GM18870 (cell line): Measurements from ENCODE around the gene SBK2.
"Not testable (repeated sequence)": the region's sequence is repeated elsewhere in the genome, so short reads cannot be mapped to it uniquely, and the experiment has no call there.

ENCODE experiments used
- ATAC-seq: cut with Tn5 transposase; IDR thresholded peaks from one replicate; pipeline ENCODE4 v1.9.1; 2021; ENCODE audit warnings: moderate library complexity; ENCODE audit not compliant: unreplicated experiment

SBK2 gene

DNA sequence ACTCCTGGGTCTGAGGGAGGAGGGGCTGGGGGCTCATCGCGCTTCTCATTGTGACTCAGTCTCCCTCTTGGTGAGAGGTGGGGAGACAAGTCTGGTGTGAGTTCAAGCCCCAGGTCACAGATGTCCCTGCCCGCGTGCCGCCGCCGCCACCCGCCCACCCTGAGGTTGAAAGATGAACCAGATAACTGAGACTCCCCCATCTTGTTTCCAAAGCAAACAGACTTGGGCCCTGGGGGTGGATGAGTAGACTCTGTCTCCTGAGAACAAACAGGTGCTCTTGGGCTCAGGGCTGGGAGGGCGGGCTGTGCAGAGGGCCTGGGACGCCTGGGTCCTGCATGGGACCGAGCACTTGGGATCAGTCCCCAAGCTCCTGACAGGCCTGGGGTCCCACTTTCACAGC is 567 bp downstream of the SBK2 start:
- no peak for ATAC-seq

DNA sequence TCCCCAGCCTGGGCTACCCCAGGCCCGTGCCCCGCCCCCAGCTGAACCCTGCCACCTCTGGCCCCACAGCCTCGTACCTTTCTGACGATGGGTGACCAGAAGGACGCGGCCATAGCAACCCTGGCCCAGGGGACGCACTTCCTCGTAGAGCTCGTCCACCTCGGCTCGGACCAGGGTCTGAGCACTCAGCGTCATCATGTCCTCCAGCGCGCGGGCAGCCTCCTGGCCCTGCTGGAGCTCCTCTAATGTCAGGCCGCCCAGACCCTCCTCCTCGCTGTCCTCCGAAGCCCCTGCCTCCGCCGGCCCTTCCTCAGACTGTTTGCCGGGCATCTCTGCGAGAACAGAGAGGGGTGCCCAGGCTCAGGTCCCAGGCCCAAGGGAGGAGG is 975 bp downstream of the SBK2 start:
- no peak for ATAC-seq

DNA sequence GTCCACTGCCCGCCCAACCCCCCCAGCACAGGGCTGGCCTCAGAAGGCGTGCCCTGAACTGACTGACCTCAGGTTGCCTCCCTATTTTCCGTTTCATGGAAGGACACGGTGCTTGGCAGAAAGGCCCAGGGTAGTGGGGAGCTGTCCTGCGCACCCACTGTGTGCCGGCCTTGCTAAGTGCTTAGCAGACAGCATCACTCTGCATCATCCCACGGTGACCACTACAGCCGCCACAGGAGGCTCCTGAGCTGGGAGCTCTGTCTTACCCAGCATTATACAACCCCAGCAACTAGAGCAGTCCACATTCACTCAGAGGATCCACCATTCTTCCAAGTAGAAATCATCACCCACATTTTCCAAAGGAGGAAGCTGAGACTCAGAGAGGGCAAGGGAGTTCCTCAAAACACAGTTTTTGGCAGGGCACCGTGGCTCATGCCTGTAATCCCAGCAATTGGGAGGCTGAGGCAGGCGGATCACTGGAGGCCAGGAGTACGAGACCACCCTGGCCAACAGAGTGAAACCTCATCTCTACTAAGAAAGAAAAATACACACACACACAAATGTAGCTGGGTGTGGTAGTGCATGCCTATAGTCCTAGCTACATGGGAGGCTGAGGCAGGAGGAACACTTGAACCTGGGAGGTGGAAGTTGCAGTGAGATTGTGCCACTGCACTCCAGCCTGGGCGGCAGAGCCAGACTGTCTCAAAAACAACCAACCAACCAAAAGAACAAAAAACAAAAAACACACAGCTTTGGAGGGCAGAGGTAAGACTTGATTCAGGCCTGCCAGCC is 1.6 kb downstream of the SBK2 start:
- ATAC-seq, result no peak

DNA sequence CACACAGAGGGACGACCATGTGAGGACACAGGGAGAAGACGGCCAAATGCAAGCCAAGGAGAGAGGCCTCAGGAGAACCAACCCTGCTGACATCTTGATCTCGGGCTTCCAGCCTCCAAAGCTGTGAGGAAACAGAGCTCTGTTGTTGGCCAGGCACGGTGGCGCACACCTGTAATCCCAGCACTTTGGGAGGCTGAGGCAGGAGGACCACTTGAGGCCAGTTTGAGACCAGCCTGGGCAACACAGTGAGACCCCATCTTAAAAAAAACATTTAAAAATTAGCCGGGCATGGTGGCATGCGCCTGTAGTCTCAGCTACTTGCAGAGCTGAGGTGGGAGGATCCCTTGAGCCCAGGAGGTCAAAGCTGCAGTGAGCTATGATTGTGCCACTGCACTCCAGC is 2.7 kb downstream of the SBK2 start:
- ATAC-seq, result not testable (repeated sequence)

DNA sequence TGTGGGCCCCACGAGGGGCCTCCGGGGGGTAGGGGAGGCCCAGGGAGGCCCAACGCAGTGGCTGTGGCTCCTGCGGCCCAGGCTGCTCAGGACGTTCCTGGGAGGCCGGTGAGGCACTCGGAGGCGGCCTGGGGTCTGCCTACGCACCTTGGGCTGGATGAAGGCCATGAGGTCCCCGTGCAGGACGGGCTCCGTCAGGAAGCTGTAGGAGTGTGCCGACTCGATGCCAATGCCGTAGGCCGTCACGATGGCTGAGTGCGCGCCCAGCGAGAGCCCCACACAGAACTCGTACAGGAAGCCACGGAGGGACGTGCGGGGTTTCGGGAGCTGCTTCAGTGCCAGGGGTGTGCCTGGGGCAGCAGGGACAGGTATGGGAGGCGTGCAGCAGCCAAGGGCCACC is 5.9 kb downstream of the SBK2 start:
- ATAC-seq, result no peak

DNA sequence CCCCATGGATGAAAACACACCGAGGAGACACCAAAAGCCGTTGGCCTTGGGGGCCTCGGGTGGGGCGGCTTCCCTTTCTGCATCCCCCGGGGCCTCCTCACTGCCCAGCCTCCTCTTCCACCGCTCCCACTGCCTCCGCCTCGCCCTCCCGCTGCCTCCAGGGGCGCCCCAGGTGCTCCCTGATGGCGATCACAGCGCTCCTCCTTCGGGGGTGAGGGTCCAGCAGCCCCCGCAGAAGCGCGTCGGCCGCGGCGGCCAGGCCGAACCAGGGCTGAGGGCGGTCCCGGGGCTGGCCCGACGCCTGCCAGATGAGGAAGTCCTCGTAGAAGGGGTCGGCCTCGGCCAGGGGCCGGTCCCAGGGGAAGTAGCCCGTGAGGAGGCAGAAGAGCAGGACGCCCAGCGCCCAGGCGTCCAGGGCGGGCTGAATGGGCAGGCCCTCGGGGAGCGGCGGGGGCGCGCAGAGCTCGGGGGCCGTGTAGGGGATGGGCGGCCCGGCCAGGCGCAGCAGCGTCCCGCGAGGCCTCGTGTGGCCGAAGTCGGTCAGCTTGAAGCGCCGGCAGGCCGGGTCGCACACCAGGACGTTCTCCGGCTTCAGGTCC is 7.2 kb downstream of the SBK2 start:
- no peak for ATAC-seq

DNA sequence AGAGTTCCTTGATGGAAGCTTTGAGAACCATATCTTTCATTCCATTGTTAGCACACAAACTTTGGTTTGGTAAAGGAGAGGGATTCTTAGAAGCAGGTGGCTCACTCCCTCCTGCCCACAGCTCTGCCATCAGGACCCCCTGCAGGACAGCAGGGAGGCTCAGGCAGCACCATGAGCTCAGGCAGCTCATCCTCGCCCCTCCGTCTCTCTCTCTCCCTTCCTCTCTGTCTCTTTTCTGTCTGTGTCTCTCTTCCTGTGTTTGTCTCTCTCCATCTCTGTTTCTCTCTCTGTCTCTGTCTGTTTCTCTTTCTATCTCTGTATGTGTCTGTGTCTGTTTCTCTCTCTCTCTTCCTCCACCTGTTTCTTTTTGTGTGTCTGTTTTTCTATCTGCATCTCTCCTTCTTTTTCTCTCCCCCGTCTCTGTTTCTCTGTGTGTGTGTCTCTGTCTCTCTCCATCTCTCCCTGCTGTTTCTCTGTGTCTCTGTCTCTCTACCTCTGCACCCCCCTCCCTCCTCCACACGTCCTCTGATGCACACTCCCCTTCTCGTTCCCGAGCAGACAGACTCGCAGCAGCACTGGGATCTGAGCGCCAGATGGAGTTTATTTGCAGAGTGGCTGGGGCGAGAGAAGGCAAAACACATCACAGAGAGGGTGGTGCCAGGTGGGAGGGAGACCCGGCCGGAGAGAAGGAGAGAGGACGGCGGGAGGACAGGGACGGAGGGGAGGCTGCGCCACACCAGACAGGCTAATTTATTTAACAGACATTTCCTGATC is 8.7 kb downstream of the SBK2 start:
- no peak for ATAC-seq

DNA sequence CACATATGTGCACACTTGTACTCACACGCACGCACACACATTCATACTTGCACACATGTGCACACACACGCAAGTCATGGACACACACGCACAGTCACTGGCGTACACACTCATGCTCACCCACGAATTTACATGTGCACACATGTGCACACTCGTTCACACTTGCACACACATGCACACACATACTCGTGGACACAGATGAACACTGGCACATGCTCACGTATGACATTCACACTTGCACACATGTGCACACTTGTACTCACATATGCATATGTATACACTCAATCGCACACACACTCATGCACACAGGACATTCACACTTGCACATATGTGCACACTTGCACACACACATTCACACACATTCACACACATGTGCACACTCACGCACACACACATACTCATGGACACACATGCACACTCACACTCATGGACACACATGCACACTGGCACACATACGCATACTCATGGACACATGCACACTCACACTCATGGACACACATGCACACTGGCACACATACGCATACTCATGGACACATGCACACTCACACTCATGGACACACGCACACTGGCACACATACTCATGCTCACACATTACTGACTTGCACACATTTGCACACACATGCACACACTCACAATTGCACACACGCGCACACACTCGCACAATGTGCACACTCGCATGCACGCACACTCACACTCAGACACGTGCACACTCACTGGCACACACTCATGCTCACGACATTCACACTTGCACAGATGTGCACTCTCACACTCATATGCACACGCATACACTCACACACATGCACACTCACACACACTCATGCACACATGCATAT is 9.5 kb downstream of the SBK2 start:
- no peak for ATAC-seq

DNA sequence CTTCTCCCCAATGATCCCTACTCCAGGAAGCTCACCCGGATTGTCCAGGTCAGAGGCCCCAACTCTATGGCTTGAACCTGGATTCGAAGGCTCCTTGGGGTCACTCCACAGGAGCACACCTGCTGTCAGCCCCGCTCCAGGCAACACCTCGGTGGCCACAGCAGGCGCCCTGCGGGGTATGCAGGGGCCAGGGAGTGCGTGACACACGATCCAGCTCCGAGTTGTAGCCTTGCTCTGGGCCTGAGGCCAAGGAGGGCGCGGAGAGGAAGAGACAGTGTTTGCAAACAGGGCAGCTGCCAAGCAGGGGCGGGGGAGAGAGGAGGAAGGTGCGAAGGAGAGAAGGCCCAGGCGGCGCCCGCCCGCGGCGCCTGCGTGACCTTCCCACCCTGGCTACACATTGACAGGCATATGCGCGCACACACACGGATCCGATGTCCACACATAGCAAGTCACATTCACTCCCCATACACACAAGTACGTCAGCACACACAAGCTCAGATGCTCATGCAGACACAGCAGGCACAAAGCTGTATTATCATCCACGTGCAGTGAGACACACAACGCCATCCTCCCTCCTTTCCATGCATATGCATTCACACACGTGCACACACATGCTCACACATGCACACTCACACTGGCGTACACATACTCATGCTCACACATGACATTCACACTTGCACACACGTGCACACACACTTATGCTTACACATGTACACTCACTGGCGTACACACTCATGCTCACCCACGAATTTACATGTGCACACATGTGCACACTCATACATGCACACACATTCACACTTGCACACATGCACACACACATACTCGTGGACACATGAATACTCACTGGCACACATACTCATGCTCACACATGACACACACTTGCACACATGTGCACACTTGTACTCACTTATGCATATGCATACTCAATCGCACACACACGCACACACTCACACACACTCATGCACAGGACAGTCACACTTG is 10.4 kb downstream of the SBK2 start:
- no peak for ATAC-seq

DNA sequence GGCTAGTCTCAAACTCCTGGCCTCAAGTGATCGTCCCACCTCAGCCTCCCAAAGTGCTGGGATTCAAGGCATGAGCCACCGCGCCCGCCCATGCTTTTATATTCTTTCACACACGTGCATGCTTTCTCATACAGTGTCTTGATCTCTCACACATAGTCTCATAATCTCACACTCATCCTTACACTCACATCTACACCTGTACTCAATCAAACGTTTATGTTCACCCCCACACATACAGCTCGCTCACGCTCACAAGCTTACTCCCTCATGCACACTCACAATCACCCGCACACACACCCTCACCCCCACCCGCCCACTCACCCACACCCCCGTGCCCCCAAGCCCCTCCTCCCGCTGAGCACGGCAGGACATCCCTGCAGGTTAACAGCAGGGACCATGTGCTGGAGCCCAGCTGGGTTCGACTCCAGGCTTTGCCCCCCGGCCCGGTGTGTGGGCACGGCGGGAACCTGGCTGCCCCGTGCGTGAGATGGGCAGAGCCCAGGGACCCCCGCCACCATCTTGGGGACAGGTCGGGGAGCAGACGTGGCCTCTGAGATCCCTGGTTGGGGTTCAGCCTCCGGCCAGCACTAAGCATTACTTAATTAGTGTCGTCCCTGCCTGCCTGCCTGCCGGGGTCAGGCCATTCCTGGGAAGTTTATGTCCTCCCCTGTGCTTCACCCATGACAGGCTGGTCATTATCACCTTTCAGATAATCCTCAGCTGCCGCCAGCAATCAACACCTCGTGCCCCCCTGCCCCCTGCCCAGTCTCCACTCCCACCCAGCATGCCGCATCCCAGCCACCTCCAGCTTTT is 11.4 kb downstream of the SBK2 start:
- no peak for ATAC-seq

DNA sequence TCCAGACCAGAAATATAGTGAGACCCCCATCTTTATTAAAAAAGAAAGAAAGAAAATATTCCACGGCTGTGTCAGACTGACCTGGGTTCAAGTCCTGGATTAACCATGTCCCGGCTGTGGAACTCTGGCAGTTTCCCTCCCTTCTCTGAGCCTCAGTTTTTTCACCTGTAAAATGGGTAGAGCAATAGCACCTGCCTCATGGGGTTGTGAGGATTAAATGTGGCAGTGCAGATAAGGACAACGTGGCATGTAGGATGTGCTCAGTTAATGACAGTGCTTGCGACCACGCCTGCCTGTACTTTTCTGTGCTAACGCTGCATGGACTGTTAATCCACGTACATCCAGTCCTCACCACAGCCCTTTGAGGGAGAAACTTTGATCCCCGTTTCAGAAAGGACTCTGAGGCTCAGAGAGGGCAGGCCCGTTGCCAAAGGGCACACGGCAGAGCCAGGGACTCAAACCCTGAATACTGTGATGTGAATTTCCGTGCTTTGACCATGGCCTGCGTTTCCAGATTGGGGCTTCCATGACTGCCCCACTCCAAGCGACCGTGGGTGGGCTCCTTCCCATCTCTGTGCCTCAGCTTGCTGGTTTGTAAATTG is 16.1 kb downstream of the SBK2 start:
- ATAC-seq, result no peak

DNA sequence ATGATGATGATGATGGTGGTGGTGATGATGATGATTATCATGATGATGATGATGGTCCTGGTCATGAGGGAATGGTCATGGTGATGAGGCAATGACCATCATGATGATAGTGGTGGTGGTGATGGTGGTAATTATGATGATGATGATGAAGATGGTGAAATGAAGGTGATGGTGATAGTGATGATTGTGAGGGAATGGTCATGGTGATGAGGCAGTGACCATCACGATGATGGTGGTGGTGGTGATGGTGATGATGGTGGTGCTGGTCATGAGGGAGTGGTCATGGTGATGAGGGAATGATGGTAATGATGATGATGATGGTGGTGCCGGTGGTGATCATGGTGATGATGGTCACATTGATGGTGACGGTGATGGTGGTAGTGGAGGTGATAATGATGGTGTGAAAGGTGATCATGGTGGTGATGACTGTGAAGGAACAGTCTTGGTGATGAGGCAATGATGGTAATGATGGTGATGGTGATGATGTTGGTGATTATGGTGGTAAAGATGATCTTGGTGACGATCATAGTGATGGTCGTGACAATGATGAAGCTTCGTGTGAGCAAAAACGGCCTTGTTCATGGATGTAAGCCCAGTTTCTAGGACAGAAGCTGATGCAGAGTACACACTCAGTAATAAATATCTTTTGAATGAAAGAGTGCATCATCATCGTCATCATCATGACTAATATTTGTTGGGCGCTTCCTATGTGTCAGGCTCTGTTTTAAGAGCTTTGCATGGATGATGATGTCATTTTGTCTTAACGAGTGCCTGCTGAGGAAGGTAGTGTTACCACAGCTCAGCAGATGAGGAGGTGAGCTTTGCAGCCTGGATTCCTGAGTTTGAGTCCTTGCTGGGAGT is 17.3 kb downstream of the SBK2 start:
- ATAC-seq, result no peak

DNA sequence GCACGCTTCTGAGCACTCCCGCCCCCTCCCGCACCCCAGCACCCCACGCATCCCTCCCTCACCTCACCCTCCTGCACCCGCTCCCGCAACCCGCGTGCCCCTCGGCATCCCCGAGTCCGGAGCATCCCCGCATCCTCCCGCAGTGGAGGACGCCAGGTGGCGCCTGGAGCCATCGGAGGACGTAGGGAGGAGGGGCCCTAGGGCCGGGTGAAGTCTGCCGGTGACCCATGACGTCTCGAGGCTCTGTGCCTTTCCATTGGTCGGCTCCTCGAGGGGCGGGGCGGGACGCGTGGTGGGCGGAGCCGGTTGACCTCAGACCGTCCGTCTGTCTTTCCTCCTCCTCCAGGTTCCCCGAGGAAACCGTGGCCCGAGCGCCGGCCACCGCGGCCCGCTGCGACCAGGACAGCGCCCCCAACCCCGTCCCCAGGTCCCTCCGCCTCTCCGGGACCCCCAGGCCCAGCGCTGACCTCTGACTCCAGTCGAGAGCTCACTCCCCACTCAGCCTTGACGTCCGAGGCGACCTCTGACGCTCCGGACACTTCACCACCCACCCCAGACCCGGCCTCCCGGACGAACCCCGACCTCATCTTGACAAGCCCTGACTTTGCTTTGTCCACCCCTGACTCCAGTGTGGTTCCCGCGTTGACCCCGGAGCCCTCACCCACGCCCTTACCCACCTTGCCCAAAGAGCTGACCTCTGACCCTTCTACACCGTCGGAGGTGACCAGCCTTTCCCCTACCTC is 19.9 kb downstream of the SBK2 start:
- peak; percentile 96 for ATAC-seq

DNA sequence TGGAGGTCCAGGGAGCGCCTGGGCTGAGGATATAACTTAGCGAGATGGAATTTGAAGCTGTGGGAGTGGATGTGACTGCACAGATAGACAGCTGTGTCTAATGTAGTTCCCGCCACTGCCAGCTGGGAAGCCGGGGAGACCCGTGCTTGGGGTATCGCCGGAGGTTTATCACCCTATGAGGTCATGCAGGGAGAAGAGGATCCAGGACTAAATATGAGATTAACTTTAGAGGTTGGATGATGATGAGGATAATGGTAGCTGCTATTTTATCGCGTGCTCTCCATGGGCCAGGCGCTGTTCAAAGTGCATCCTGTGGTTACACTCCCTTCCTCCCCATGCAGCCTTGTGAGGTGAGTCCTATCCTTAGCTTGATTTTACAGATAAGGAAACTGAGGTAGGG is 28.8 kb downstream of the SBK2 start:
- ATAC-seq, result no peak

DNA sequence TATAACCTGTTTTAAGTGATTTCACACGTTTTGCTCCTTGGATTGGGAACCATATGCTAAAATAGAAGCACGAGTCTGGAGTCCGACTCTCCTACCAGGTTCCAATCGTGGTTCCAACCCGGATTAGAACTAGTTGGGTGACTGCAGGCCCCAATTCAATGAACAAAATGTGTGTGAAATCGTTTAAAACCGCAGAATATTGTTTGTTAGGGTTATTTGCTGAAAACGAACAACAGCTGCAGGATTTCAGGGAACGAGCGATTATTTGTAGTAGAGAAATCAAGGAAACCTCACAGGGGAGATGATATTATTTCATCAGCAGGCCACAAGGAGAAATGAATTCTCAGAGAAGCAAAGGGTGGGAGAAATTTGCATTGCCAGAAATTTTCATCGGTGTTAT is 32.0 kb downstream of the SBK2 start:
- no peak for ATAC-seq

DNA sequence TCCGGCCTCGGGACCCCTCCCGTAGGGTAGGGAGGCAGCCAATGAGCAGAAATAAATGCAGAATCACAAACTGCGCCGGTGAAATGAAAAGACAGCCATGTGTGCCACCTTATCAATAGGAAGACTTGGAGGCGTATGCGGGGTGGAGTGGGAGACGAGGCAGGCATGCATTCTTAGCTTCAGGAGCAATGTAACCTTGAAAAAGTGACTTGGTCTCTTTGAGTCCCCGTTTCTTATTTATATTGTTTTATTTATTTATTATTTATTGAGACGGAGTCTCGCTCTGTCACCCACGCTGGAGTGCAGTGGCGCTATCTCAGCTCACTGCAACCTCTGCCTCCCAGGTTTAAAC is 32.7 kb downstream of the SBK2 start:
- no peak for ATAC-seq

DNA sequence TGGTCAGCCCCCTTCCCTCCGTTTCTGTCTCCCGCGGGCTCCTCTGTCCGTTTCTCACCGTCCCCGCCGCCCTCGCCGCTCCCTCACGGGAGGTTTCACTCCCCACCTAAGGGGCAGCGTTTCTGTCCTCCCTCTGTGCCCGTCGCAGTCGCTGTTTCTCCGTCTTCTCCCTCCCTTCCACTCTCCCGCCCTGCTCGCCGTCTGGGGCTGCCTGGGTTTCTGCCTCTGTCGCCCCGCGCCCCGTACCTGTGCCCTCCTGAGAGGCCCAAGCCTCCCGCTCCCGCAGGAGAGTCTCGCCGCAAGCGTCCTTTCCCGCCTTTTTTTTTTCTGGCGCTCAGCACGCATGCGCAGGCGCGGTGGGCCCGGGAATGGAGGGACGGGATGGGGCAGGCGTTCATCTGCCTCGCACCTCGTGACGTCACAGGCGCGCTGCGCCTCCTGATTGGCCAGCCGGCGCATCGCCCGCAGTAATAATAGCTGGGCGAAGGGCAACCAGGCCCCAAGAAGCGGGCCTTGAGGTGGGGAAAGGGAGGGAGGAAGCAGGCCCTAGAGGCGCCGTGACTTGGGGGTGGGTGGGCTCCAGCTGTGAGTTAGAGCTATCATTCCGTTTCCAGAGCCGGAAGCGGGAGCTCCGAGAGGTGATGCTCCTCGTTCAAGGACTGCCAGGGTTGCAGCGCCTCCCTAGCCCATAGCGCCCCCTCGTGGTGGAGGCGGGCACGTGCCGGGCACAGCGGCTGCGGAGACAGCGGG is 33.3 kb downstream of the SBK2 start:
- ATAC-seq, result peak; percentile 84
